GM10266 (cell line): Measurements from ENCODE around the gene ACTN1.

Experiments
- DNase-seq: peaks from one replicate; pipeline ENCODE4 v3.0.0; 2012; ENCODE audit errors: extremely low spot score
- CTCF ChIP-seq: IDR thresholded peaks from 2 replicates; pipeline ENCODE4 v1.5.1; 2012; ENCODE audit warnings: mild to moderate bottlenecking, low read depth; ENCODE audit not compliant: control insufficient read depth, insufficient read depth; ENCODE audit errors: missing control alignments

ACTN1 gene

GRCh38 chr14:68902357-68902756 is 76.7 kb downstream of the ACTN1 start:
- no peak for TF ChIP-seq CTCF
- DNase-seq: no peak

- no peak for DNase-seq
Measured at GRCh38 chr14:68899033-68899603, 80.0 kb downstream of the ACTN1 start.

GRCh38 chr14:68898248-68899032 is 80.7 kb downstream of the ACTN1 start:
- no peak for TF ChIP-seq CTCF
- no peak for DNase-seq

More at GRCh38 chr14:68899033-68899603, 80.0 kb downstream of the ACTN1 start:
- no peak for TF ChIP-seq CTCF

GRCh38 chr14:68897559-68898155 is 81.4 kb downstream of the ACTN1 start:
- no peak for TF ChIP-seq CTCF
- DNase-seq: no peak

- DNase-seq: no peak
- peak; percentile 22 for TF ChIP-seq CTCF
Measured at GRCh38 chr14:68896132-68896531, 83.0 kb downstream of the ACTN1 start.

- no peak for DNase-seq
- TF ChIP-seq CTCF: no peak
Measured at GRCh38 chr14:68894802-68895703, 84.0 kb downstream of the ACTN1 start.
